Muscle layer of duodenum (tissue), 2 donors: ENCODE data around the gene CHI3L2.

Source experiments
- H3K27ac ChIP-seq: one replicate; pipeline ENCODE4 v1.7.0; 2013; ENCODE audit warnings: mild to moderate bottlenecking, low read length
- H3K27me3 ChIP-seq: one replicate; pipeline ENCODE4 v1.7.0; 2013; ENCODE audit warnings: low read depth, mild to moderate bottlenecking, control low read depth, low read length
- H3K36me3 ChIP-seq, 2 donors: one replicate each; pipeline ENCODE4 v1.7.0; 2013; ENCODE audit warnings: low read length in 2 of 2, control low read depth in 1 of 2, mild to moderate bottlenecking in 1 of 2; ENCODE audit not compliant: insufficient read depth in 2 of 2, control insufficient read depth in 1 of 2
- H3K4me1 ChIP-seq, 2 donors: one replicate each; pipeline ENCODE4 v1.7.0; 2013; ENCODE audit warnings: low read length in 2 of 2, mild to moderate bottlenecking in 2 of 2, control low read depth in 1 of 2, moderate library complexity in 1 of 2; ENCODE audit not compliant: insufficient read depth in 2 of 2, control insufficient read depth in 1 of 2
- H3K4me3 ChIP-seq, 2 donors: one replicate each; pipeline ENCODE4 v1.7.0; 2013; ENCODE audit warnings: low read length in 2 of 2, low read depth in 1 of 2, mild to moderate bottlenecking in 1 of 2
- H3K9me3 ChIP-seq, 2 donors: one replicate each; pipeline ENCODE4 v1.7.0; 2013; ENCODE audit warnings: low read length in 2 of 2, control low read depth in 1 of 2, mild to moderate bottlenecking in 1 of 2; ENCODE audit not compliant: control insufficient read depth in 1 of 2
- donor health status: healthy.

Gene CHI3L2, protein sequence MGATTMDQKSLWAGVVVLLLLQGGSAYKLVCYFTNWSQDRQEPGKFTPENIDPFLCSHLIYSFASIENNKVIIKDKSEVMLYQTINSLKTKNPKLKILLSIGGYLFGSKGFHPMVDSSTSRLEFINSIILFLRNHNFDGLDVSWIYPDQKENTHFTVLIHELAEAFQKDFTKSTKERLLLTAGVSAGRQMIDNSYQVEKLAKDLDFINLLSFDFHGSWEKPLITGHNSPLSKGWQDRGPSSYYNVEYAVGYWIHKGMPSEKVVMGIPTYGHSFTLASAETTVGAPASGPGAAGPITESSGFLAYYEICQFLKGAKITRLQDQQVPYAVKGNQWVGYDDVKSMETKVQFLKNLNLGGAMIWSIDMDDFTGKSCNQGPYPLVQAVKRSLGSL

DNA sequence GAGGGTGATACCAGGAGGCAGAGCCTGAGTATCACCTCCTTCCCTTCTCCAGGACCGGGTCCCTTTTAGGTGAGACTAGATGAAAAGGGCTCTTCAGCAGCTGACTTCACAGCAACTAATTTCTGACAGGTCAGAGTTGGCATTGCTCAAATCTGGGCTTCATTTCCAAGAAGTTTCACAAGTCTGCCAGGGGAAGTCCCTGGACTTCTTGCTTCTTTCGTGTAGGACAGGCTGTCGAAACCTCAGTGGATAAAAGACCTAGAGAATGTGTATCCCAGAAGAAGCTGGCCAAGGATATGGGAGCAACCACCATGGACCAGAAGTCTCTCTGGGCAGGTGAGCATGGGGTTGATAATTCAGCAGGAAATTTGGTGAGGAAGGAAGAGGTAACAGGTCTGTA lies at the start of gene CHI3L2:
Gene CHI3L2 (plus strand): TSS at position 280 of the 400 bp plus-strand sequence. CDS start 17 bp downstream, at position 297.
- Histone ChIP-seq H3K27ac (no peak within 1 kb of the TSS), H3K4me1 (peaks cover 4 to 8% of the 10 kb centered on the region in 2 donors), H3K4me3 (no peak within 1 kb of the TSS), H3K27me3 (no peaks in the 10 kb centered on the region), H3K9me3 (no peaks in the 10 kb centered on the region), H3K36me3 (no peaks in the 10 kb centered on the region)

DNA sequence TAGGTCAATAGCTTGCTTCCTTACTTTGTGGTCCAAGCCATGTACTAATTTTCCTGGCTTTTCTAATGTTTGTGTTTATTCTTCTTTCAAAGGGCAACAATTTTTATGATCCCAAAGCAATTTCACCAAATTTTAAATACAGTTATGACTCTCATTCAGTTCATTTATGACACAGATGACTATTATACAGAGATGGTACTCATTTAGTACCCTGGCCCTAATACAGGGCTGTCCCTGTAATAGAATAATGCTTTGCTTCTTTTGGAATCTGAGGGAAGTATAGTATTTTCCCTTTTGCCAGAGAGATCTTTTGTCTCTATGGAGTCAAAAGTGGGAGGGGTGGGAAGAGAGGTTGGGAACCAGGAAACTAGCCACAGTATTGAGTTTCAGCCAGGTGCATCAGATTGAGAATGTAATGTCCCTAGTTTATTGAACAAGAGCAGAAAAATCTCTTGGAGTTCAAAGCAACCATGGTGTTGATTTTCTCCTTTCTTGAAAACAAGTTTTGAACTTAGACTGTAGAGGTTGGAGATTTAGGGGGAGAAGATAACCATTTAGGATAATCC lies 47.5 kb upstream of the CHI3L2 start:
- Histone ChIP-seq H3K4me1 (no peaks in the 10 kb centered on the region), H3K4me3 (no peak overlapping the region), H3K9me3 (no peaks in the 10 kb centered on the region), H3K36me3 (peaks cover 36 to 37% of the 10 kb centered on the region in 2 donors), H3K27me3 (no peaks in the 10 kb centered on the region), H3K27ac (no peak overlapping the region)

DNA sequence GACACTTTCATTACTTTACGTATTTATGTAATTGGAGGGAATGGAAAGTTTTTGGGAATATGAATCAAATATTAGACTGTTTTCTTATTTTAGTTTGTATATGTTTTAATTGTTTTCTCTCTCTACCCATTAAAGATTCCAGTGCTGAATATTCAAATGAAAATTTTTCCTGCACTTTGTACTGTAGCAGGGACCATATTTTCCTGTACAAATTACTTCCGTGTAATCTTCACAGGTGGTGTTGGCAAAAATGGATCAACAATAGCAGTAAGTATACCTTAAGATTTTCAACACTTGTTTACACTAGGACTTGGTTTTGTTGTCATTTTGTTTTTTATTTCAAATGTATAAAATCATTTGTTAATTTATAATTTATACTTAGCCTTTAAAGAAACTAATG lies 45.5 kb upstream of the CHI3L2 start:
- Histone ChIP-seq H3K4me1 (no peaks in the 10 kb centered on the region), H3K36me3 (peaks cover 46 to 53% of the 10 kb centered on the region in 2 donors), H3K27ac (no peak overlapping the region), H3K4me3 (no peak overlapping the region), H3K27me3 (no peaks in the 10 kb centered on the region), H3K9me3 (no peaks in the 10 kb centered on the region)

DNA sequence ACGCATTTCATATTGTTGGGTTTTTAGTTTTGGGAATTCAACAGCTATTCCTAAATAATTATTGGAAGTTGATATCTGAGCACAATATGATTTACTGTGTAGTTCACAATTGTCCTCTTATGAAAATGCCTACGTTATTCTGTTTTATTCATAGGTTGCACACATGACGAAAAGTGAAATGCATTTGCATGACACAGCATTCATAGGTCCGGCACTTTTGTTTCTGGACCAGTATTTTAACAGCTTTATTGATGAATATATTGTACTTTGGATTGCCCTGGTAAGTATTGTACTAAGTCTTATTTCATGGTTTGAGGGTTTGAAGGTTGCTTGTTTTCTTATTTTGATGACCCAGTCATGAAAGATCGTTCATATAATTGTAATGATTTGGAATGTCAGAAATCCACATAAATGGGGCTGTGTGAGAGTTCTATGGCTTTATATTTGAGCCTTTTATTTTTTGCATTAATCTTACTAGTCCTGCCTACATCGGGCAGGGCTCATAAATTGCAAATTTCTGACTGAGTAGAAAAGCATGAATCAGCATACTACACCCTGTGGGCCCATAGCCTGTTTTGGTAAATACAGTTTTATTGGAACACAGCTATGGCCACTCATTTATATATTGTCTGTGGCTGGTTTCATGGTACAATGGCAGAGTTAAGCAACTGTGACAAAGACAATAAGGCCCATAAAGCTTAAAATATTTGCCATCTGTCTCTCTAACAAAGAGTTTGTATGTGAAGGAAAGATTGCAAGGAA lies 44.0 kb upstream of the CHI3L2 start:
- Histone ChIP-seq H3K27ac (no peak overlapping the region), H3K4me3 (no peak overlapping the region), H3K9me3 (no peaks in the 10 kb centered on the region), H3K4me1 (no peaks in the 10 kb centered on the region), H3K27me3 (no peaks in the 10 kb centered on the region), H3K36me3 (peaks cover 57 to 60% of the 10 kb centered on the region in 2 donors)

DNA sequence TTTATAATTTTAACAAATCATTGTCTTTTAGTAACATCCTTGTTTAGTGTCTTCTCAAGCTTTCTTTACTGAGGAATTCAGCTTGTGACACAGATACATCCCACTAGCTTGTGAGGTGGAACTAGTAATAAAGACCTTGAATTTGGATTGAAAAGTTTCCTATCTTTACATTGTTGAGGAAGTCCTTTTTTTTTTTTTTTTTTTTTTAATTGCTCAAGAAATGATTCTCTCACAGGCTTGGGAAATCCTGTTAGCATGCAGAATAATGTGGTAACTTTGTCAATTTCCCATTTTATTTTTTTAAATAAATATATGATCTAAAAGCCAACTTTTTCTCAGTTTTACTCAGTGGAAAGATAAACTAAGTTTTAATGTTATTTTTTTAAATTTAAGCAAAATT lies 42.9 kb upstream of the CHI3L2 start:
- Histone ChIP-seq H3K27ac (no peak overlapping the region), H3K4me3 (no peak overlapping the region), H3K9me3 (no peaks in the 10 kb centered on the region), H3K4me1 (no peaks in the 10 kb centered on the region), H3K27me3 (no peaks in the 10 kb centered on the region), H3K36me3 (peaks cover 57 to 60% of the 10 kb centered on the region in 2 donors)

DNA sequence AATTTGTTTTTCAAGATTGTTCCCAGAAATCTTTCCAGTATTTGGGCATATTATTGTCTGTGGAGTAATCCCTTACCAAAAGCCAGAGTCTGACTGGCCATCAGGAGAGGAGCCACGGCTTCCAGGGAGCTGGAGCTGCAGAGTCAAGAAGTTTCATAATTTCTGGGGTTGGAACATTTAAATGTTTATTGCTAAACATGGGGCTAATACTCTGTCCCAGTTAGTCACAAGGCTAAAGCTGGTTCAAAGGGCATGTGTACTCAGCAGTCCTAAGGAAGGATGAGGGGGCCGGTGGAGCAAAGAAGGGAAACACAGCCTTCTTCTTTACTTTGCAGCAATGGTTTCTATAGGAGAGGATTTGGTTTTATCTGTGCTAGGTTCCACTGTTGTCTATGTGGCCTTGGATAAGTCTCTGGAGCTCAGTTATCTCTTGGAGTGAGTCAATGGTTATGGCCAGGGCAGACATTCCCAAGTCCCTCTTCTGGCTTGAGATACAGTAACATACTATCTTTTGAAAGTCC lies 36.5 kb upstream of the CHI3L2 start:
- H3K27ac ChIP-seq: no peak overlapping the region
- no peaks in the 10 kb centered on the region for H3K27me3 ChIP-seq
- H3K9me3 ChIP-seq: no peaks in the 10 kb centered on the region
- H3K4me1 ChIP-seq: peaks cover 25 to 42% of the 10 kb centered on the region in 2 donors
- H3K4me3 ChIP-seq: no peak overlapping the region
- H3K36me3 ChIP-seq: peaks cover 29 to 31% of the 10 kb centered on the region in 2 donors

DNA sequence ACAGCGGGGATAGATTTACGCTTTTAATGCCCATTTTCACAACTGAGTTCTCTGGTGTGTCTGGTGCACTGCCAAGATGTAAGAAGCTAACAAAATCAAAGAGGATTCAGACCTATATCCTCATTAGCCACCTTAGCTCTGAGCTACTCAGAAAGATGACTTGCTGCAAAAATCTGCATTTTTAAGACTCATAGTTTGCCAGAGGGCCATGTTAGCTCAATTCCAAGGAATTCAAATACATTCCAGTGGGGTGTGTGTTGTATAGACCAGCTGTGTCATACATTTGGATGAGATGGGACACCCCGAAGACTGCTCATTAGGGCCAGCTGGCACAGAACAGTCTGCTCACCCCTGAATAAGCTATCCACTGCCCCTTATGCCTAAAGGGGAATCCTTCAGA lies 36.0 kb upstream of the CHI3L2 start:
- H3K4me1 ChIP-seq: peaks cover 25 to 42% of the 10 kb centered on the region in 2 donors
- peaks cover 26 to 28% of the 10 kb centered on the region in 2 donors for H3K36me3 ChIP-seq

DNA sequence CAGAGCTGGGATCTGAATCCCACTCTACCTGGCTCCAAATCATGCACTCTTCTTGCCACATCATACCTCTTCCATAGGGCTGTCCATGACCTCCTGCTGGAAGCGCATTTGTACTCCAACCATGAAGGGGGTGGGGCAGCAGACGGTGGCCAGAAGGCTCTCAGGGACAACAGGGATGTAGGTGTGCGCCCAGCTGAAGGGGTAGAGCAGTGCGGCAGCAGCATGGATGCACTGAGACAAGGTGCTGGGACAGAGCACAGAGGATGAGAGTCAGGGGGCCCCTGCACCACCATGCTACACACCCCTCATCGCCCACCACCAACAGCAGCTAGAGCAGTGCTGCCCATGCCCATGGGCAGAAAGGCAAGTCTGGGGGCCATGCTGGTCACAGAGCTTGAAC lies 35.4 kb upstream of the CHI3L2 start:
- Histone ChIP-seq H3K27ac (peak overlapping the region; percentile 26), H3K27me3 (no peaks in the 10 kb centered on the region), H3K36me3 (peaks cover 20 to 22% of the 10 kb centered on the region in 2 donors), H3K4me3 (no peak overlapping the region), H3K4me1 (peaks cover 25 to 44% of the 10 kb centered on the region in 2 donors), H3K9me3 (no peaks in the 10 kb centered on the region)

More for the DNA sequence above, 36.0 kb upstream of the CHI3L2 start:
- peak overlapping the region; percentile 26 for H3K27ac ChIP-seq
- no peak overlapping the region for H3K4me3 ChIP-seq
- no peaks in the 10 kb centered on the region for H3K27me3 ChIP-seq
- H3K9me3 ChIP-seq: no peaks in the 10 kb centered on the region

DNA sequence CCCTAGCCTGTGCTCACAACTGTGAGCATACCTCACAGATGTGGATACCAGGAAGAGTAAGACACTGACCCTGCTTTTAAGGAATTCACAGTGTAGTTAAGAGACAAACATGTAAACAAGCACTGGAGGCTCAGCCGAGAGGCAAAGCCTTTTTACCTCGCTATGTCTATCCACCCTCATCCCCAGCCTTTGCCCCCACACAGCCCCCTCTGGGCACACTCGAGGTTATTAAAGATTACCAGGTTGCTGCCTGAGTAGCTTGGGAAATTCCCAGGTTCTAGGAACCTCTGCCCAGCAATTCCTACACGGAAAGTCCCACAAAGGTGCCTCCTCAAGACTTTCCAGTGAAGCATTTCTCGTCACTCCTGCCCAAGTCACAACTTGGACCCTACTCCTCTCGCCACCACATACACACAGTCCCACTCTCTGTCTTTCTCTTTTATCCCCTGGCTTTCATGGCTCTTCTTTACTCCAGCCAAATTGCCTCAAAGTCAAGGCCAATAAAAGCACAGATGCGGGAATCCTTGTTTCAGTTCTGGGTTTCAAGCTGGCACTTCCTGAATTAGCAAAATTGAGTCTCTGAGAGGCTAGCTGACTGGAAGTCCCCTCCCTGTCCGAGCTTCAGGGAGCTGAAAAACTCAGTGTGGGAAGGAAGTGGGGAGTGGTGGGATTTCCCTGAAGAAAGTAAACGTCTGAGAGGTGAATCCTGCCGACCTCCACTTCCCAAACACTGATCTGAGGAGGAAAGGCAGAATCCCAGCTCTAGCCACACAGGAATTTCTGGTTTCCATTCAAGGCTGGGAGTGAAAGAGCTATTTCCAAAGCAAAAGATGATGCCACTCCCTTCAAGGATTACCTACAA lies 34.6 kb upstream of the CHI3L2 start:
- H3K27me3 ChIP-seq: no peaks in the 10 kb centered on the region
- H3K4me1 ChIP-seq: peaks cover 25 to 47% of the 10 kb centered on the region in 2 donors
- no peak overlapping the region for H3K4me3 ChIP-seq
- peaks cover 12 to 14% of the 10 kb centered on the region in 2 donors for H3K36me3 ChIP-seq
- H3K9me3 ChIP-seq: no peaks in the 10 kb centered on the region
- peak overlapping the region; percentile 10 for H3K27ac ChIP-seq

DNA sequence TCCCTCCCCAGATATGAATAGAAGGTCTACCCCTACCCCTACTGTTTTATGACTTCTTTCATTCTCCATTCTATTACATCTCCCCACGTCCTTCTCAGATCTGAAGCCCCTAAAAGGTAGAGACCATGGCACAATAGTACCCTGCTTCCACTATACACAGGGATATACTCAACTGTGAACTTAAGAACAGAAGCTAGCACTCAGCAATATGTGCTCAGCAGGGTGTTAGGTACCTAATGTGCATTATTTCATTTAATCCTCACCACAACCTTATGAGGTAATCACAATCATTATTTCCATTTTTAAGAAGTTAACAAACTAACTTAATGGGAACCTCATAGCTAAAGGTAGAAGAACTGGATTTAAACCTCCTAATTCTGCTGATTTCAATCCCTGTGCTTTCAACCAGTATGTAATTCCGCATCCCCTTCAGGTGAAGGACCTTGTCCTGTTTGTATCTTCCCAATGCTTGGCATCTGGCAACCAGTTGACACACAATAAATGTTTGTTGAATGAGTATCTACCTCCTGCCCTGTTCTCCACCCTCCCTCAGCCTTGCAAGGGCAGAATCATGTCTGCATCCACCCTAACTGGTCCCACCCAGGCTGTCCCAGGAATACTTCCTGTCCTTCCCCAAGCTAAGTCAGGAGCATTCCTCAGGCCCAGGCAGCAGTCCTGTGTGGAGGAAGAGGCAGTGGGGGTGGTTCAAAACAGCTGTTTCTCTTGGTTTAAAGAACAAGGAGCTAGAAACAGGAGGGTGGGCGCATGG lies 33.6 kb upstream of the CHI3L2 start:
- H3K4me3 ChIP-seq: no peak overlapping the region
- H3K36me3 ChIP-seq: peaks cover 2 to 4% of the 10 kb centered on the region in 2 donors
- H3K27ac ChIP-seq: no peak overlapping the region
- H3K27me3 ChIP-seq: no peaks in the 10 kb centered on the region
- H3K4me1 ChIP-seq: peaks cover 25 to 47% of the 10 kb centered on the region in 2 donors
- no peaks in the 10 kb centered on the region for H3K9me3 ChIP-seq
